SJSA1 (cell line): ENCODE data around the gene BOC. TPM values are rescaled to one million over a fixed set of nuclear protein-coding genes. Genes with fewer than 3 reads are reported as not detected.
"Not testable (repeated sequence)": the region's sequence is repeated elsewhere in the genome, so short reads cannot be mapped to it uniquely, and the experiment has no call there.

Experiments
- DNase-seq, 2 experiments: peaks; one replicate each; pipeline ENCODE4 v3.0.0-alpha.2; 2015 to 2020; ENCODE audit warnings: low spot score in 2 of 2, low read depth in 1 of 2
- H3K27ac ChIP-seq: fragments of 250-450 bp; sonication (Bioruptor Pico); 2 replicates; pipeline ENCODE4 v1.5.1; 2020; ENCODE audit warnings: mild to moderate bottlenecking, moderate library complexity
- H3K27me3 ChIP-seq: fragments of 250-450 bp; sonication (Bioruptor Pico); replicated peaks from 2 replicates; pipeline ENCODE4 v1.5.1; 2020; ENCODE audit warnings: mild to moderate bottlenecking, moderate library complexity
- H3K36me3 ChIP-seq: fragments of 250-450 bp; sonication (Bioruptor Pico); 2 replicates; pipeline ENCODE4 v1.5.1; 2020; ENCODE audit warnings: mild to moderate bottlenecking
- H3K4me1 ChIP-seq: fragments of 250-450 bp; sonication (Bioruptor Pico); replicated peaks from 2 replicates; pipeline ENCODE4 v1.6.1; 2021; ENCODE audit warnings: mild to moderate bottlenecking
- H3K4me3 ChIP-seq: fragments of 250-450 bp; sonication (Bioruptor Pico); 2 replicates; pipeline ENCODE4 v1.5.1; 2020; ENCODE audit warnings: mild to moderate bottlenecking
- H3K9me3 ChIP-seq: fragments of 250-450 bp; sonication (Bioruptor Pico); replicated peaks from 2 replicates; pipeline ENCODE4 v1.5.1; 2020; ENCODE audit warnings: mild to moderate bottlenecking
- total RNA-seq: library from RNA; depleted of rRNA; stranded (reverse); fragments of >200 nt; shearing (Covaris generic); gene quantifications from 2 replicates; pipeline ENCODE4 v1.2.3, GENCODE V29; 2014; rRNA removed

Gene BOC, protein sequence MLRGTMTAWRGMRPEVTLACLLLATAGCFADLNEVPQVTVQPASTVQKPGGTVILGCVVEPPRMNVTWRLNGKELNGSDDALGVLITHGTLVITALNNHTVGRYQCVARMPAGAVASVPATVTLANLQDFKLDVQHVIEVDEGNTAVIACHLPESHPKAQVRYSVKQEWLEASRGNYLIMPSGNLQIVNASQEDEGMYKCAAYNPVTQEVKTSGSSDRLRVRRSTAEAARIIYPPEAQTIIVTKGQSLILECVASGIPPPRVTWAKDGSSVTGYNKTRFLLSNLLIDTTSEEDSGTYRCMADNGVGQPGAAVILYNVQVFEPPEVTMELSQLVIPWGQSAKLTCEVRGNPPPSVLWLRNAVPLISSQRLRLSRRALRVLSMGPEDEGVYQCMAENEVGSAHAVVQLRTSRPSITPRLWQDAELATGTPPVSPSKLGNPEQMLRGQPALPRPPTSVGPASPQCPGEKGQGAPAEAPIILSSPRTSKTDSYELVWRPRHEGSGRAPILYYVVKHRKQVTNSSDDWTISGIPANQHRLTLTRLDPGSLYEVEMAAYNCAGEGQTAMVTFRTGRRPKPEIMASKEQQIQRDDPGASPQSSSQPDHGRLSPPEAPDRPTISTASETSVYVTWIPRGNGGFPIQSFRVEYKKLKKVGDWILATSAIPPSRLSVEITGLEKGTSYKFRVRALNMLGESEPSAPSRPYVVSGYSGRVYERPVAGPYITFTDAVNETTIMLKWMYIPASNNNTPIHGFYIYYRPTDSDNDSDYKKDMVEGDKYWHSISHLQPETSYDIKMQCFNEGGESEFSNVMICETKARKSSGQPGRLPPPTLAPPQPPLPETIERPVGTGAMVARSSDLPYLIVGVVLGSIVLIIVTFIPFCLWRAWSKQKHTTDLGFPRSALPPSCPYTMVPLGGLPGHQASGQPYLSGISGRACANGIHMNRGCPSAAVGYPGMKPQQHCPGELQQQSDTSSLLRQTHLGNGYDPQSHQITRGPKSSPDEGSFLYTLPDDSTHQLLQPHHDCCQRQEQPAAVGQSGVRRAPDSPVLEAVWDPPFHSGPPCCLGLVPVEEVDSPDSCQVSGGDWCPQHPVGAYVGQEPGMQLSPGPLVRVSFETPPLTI
- 0.26 and 2.8 TPM in 2 replicates for total RNA-seq

DNA sequence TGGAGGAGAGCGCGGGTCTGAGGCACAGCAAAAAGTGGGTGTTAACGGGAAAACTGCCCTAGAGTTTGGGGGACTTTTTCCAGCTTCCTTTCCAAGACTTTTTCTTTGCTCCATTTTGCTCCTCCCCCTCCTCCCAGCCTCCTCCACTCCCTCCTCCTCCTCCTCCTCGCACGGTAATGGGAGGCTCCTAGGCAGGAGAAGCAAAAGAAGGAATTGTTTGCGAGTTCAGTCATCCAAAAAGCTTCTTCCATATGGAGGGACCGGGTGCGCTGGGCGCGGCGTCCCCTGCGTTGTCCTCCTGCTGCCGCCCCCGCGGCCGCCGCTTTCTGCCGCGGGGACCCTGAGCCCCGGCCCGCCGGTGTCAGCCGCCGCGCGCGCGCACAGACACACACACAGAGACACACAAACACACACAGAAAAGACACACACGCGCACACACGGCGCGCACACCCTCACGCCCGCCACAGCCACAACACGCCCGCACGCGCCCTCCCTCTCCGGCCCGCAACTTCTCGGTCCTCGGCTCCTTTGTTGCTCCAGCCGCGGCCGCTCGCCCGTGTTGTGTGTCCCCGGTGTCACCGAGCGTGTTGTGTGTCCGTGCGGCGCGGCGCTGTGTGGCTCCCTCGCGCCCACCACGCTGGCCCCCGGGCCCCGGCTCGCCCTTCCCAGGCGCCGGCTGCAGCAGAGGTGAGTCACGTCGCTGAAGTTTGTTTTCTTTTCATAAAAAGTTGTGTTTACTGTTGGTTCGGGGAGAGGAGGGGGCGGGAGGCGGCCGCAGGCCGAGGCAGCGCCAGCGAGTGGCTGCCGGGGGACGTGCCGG, at the start of gene BOC:
BOC (plus strand) TSS at position 228 of the 820 bp plus-strand sequence. CDS start 38,246 bp downstream, outside the sequence.
- Histone ChIP-seq H3K4me1 (peaks cover 17% of the 10 kb centered on the region), H3K4me3 (peak within 1 kb of the TSS; percentile 49), H3K9me3 (no peaks in the 10 kb centered on the region), H3K27ac (no peak within 1 kb of the TSS), H3K27me3 (peaks cover 26% of the 10 kb centered on the region), H3K36me3 (no peaks in the 10 kb centered on the region)
- peak; percentile 31 to 46 for DNase-seq

DNA sequence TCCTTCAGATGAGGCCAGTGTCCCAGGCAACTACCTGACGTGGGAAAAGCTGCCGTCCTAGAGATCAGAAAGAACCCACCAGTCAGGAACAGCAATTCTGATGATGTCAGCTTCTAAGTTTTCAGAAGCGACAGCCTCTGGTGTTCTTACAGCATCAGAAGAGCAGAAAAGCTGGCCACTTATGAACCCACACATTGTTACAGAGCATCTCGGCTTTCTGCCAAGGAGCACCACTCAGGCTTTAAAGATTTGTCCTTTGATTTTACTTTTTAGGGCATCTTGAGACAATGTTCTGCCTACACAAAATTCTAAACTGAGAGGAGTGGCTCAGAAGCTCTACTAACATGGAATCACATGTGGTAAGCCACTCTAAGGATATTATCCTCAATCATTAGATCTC, 49.7 kb upstream of the BOC start:
- Histone ChIP-seq H3K27me3 (no peaks in the 10 kb centered on the region), H3K36me3 (no peaks in the 10 kb centered on the region), H3K9me3 (no peaks in the 10 kb centered on the region), H3K4me1 (no peaks in the 10 kb centered on the region), H3K4me3 (no peak overlapping the region), H3K27ac (no peak overlapping the region)
- no peak for DNase-seq

DNA sequence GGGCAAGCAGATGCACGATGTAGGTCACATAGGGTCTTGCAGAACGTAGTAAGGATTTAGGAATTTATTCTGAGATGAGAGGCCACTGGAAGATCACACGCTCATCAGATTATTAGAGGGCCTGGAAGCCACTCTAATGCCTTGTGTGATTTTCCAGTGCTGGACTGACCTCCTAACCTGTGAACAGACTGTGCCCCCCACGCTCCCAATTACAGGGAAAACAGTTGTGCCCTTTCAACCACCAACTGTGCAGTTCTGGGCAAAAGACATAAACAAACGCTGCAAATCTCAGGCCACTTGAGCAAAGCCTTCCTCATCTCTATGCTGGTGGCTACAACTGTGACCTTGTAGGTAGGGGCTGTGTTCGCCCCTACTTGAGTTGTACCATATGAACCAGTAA, 48.2 kb upstream of the BOC start:
- H3K4me1 ChIP-seq = no peaks in the 10 kb centered on the region
- H3K27me3 ChIP-seq = no peaks in the 10 kb centered on the region
- no peak for DNase-seq
- H3K36me3 ChIP-seq = no peaks in the 10 kb centered on the region
- H3K9me3 ChIP-seq = no peaks in the 10 kb centered on the region
- no peak overlapping the region for H3K27ac ChIP-seq
- H3K4me3 ChIP-seq = no peak overlapping the region

DNA sequence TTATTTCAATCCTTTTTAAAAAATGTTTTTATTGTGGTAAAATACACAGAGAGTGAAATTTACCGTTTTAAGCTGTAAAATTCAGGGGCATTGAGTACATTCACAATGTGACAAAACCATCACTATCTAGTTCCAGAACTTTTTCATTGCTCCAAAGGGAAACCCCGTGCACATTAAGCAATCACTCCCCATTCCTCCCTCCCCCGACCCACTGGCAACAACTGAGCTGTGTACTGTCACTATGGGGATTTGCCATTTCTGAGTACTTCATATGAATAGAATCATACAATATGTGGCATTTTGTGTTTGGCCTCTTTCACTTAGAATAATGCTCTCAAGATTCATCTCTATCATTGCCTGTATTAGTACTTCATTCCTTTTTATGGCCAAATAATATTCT, 45.5 kb upstream of the BOC start:
- Histone ChIP-seq H3K9me3 (no peaks in the 10 kb centered on the region), H3K27ac (no peak overlapping the region), H3K4me3 (no peak overlapping the region), H3K27me3 (no peaks in the 10 kb centered on the region), H3K36me3 (no peaks in the 10 kb centered on the region), H3K4me1 (no peaks in the 10 kb centered on the region)
- DNase-seq = no peak

DNA sequence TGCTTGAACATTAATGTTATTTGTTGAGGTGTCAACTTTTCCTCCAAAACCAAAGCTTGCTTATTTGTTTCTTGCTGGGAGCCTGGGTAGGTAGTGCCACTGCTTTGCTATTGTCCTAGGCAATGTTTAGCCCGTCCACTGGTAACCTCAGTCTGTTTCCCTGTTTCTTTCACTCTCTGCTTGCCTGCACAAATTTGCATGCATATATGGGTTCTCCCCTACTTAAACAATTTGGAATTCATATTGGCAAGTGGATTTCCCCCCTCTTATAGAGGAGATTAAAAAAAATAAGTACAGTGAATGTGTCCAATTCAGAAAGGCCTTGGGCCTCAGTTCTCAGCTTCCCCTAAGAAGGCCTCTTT, 45.0 kb upstream of the BOC start:
- DNase-seq = no peak
- H3K4me3 ChIP-seq = no peak overlapping the region
- no peak overlapping the region for H3K27ac ChIP-seq
- no peaks in the 10 kb centered on the region for H3K36me3 ChIP-seq
- H3K27me3 ChIP-seq = no peaks in the 10 kb centered on the region
- H3K4me1 ChIP-seq = no peaks in the 10 kb centered on the region
- H3K9me3 ChIP-seq = no peaks in the 10 kb centered on the region

DNA sequence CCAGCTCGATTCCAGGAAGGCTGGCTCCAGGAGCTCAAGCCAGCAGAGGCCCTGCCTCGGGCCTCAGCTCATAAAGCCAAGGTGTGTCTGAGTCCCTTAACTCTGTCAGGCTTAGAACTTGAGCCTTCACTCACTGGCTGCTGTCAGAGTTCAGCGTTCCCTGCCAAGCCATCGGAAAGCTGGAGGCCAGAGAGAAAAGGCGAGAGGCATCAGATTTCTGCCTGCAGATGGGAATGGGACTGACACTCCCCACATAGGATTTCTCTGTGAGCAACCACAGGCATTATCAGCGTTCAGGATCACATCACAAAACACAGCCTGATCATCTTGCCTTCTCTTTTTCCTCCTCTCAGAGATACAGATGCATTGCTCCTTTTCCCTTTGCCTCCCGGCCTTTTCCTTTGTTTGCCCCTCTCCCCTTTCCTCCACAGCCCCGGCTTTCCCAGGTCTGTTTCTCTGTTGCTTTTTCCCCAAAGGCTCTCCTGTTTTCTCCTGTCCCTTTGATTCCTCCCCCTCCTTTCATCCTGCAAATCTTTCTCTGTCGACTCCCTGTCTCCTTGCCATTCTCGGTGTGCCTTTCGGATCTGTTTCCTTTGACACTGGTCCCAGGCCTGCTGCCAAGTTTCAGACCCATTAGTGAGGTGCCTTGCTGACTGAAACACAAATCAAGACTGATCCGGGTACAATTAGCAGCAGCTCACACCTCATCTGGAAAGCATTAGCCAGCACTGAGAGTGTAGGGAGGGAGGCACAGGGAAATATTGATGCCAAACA, 44.5 kb upstream of the BOC start:
- H3K27ac ChIP-seq = no peak overlapping the region

DNA sequence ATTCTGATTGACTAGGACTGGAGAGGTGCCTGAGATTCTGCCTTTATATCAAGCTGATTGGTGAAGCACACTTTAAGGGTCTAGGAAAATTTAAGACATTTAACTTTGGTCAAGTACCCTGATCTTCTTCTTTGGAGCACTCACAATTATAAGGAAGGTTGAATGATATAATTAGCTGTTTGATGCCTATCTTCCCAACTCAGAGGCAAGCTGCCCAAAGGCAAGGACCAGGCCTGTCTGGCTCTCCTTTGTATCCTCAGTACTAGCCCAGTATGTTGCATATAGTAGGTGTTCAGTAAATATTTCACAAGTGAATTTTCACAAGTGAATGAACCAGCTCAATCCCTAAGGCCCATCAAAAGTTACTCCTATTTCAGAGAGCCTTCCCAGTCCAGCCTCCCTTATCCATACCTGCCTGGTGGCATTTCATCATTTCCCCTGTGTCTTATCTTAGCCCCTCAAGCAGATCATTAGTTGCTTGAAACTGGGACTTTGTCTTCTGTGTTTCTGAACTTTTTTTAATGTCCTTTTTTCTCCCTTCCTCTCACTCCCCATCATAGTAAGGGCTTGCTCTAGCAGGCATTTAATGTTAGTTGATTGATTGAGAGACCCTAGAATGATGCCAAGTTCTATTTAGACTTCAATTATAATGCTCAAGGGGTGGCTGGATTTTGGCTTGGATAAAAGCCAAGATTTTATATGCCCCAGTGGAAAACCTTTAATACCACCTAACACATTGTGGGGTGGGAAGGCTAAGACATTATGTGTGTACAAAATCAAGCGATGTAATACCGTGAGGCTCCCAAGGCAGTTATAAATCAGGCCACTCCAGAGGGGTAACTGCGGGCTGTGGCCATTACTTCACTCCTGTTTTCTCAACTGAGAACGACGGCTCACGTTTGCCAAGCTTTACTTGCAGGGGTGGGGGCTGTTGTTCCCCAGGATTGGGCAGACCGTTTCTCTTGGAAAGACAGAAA, 43.2 kb upstream of the BOC start:
- Histone ChIP-seq H3K4me1 (no peaks in the 10 kb centered on the region), H3K27ac (no peak overlapping the region), H3K4me3 (no peak overlapping the region), H3K36me3 (no peaks in the 10 kb centered on the region), H3K27me3 (no peaks in the 10 kb centered on the region), H3K9me3 (no peaks in the 10 kb centered on the region)
- no peak for DNase-seq

More for the DNA sequence above, 44.5 kb upstream of the BOC start:
- Histone ChIP-seq H3K4me1 (no peaks in the 10 kb centered on the region), H3K4me3 (no peak overlapping the region), H3K36me3 (no peaks in the 10 kb centered on the region), H3K9me3 (no peaks in the 10 kb centered on the region), H3K27me3 (no peaks in the 10 kb centered on the region)
- DNase-seq = no peak

DNA sequence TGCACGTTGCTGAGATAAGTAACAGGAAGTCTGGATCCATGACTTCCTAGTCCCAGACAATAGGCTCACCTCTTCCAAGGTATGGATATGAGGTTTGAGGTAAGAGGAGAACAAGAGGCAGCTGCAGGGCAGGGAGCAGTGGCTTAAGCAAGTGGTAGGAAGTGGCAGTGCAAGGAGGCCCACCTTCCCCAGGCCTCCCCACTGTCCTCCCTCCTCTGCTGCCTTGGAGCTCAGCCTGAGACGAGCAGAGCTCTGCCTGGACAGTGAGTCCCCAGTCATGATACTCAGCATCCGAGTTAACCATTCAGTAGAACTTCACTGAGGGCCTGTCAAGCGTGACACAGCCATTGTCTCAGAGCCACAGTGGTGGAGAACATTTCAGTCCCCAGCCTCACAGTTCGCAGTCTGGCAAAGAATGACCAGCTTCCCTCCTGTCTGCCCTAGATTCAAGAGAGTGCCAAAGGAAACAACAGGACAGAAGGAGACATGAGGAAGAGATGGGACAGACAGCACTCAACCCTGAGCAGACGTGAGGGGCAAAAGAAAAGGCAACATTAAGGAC, 41.4 kb upstream of the BOC start:
- no peak for DNase-seq
- Histone ChIP-seq H3K4me3 (no peak overlapping the region), H3K27ac (no peak overlapping the region), H3K36me3 (no peaks in the 10 kb centered on the region), H3K9me3 (no peaks in the 10 kb centered on the region), H3K4me1 (no peaks in the 10 kb centered on the region), H3K27me3 (no peaks in the 10 kb centered on the region)

DNA sequence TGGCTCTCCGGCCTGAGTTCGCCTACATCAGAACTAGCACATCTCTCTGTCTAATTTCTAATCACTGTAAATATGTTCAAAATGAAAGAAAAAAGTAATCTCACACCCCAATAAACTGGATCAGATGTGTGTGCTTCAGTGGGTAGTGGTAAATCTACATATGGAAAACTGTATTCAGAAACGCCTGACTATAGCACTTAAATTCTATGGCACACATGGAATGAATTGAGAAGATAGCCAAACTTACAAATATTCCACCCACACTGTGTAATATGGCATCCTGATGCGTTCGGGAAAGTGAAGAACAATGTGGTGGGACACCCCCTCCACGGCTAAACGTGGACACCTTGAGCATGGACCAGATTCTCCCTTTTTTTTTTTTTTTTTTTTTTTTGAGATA, 40.6 kb upstream of the BOC start:
- no peaks in the 10 kb centered on the region for H3K4me1 ChIP-seq
- no peak for DNase-seq

DNA sequence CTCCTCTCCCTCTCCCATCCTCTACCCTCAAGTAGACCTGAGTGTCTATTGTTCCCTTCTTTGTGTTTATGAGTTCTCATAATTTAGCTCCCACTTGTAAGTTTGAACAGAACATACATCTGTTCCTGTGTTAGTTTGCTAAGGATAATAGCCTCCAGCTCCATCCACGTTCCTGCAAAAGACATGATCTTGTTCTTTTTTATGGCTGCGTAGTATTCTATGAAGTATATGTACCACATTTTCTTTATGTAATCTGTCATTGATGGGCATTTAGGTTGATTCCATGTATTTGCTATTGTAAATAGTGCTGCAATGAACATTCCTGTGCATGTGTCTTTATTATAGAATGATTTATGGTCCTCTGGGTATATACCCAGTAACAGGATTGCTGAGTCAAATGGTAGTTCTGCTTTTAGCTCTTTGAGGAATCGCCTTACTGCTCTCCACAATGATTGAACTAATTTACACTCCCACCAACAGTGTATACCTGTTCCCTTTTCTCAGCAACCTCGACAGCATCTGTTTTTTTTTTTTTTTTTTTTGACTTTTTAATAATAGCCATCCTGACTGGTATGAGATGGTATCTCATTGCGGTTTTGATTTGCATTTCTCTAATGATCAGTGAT, 39.6 kb upstream of the BOC start:
- not testable (repeated sequence) for H3K27me3 ChIP-seq, H3K9me3 ChIP-seq, H3K4me1 ChIP-seq, H3K36me3 ChIP-seq, H3K27ac ChIP-seq, H3K4me3 ChIP-seq, DNase-seq

More for the DNA sequence above, 40.6 kb upstream of the BOC start:
- Histone ChIP-seq H3K9me3 (no peaks in the 10 kb centered on the region), H3K27ac (no peak overlapping the region), H3K4me3 (no peak overlapping the region), H3K36me3 (no peaks in the 10 kb centered on the region), H3K27me3 (no peaks in the 10 kb centered on the region)

DNA sequence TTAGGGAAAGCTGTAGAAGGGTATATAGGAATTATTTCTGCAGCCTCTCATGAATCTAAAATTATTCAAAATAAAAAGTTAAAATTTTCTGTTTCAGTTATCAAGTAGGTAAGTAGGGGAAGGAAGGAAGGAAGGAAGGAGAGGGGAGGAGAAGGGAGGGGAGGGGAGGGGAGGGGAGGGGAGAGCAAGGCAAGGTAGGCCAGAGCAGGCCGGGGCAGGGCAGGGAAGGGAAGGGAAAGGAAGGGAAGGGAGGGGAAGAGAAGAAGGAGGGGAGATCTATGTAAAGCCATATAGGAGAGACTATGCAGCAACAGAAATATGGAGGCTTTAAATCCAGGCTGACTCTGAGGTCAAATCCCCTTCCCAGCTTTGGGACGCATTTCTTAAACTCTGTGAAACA, 38.3 kb upstream of the BOC start:
- no peaks in the 10 kb centered on the region for H3K36me3 ChIP-seq
- no peak for DNase-seq
- H3K4me3 ChIP-seq = no peak overlapping the region
- no peaks in the 10 kb centered on the region for H3K9me3 ChIP-seq
- no peaks in the 10 kb centered on the region for H3K4me1 ChIP-seq
- H3K27me3 ChIP-seq = no peaks in the 10 kb centered on the region
- no peak overlapping the region for H3K27ac ChIP-seq
